Coronary artery (tissue), 2 donors: Measurements from ENCODE around the gene LEPROT.
A peak's percentile ranks its signal among the peaks of the same experiment; 100 is the strongest.

ENCODE experiments used
- DNase-seq: peaks from one replicate; pipeline ENCODE4 v3.0.0-alpha.2; 2017; ENCODE audit warnings: low spot score
- H3K27ac ChIP-seq, 2 donors: fragments of 200-600 bp; sonication (generic); one replicate each; pipeline ENCODE4 v1.5.1; 2016 to 2019
- H3K4me3 ChIP-seq: fragments of 200-600 bp; sonication (generic); 2 replicates; pipeline ENCODE4 v1.5.1; 2016; ENCODE audit warnings: mild to moderate bottlenecking, moderate library complexity
- TF ChIP-seq, protein P1 (sequence below): fragments of 200-600 bp; sonication (generic); IDR thresholded peaks from one replicate; pipeline ENCODE4 v1.5.1; 2019; ENCODE audit warnings: antibody characterized with exemption

Gene LEPROT

DNA sequence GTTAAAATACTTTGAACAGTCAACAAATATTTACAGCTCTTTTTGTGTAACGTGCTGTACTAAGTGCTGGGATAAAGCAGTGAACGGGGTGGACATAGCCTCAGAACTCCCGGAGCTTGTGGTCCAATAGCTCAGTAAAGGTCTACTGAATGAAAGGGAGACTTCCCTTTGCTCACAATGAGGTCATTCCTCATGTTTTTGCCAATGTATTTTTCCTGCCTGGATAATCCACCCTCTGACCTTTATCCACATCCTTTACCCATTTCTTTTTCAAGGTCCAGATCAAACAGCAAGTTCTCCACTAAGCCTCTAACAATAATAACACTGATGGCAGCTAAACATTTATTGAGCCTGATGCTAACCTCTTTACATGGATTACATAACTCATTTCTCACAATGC lies 55.9 kb downstream of the LEPROT start:
- TF ChIP-seq, protein P1, sequence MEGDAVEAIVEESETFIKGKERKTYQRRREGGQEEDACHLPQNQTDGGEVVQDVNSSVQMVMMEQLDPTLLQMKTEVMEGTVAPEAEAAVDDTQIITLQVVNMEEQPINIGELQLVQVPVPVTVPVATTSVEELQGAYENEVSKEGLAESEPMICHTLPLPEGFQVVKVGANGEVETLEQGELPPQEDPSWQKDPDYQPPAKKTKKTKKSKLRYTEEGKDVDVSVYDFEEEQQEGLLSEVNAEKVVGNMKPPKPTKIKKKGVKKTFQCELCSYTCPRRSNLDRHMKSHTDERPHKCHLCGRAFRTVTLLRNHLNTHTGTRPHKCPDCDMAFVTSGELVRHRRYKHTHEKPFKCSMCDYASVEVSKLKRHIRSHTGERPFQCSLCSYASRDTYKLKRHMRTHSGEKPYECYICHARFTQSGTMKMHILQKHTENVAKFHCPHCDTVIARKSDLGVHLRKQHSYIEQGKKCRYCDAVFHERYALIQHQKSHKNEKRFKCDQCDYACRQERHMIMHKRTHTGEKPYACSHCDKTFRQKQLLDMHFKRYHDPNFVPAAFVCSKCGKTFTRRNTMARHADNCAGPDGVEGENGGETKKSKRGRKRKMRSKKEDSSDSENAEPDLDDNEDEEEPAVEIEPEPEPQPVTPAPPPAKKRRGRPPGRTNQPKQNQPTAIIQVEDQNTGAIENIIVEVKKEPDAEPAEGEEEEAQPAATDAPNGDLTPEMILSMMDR, result no peak
- Histone ChIP-seq H3K27ac (no peak overlapping the region), H3K4me3 (no peak overlapping the region)
- DNase-seq, result no peak

DNA sequence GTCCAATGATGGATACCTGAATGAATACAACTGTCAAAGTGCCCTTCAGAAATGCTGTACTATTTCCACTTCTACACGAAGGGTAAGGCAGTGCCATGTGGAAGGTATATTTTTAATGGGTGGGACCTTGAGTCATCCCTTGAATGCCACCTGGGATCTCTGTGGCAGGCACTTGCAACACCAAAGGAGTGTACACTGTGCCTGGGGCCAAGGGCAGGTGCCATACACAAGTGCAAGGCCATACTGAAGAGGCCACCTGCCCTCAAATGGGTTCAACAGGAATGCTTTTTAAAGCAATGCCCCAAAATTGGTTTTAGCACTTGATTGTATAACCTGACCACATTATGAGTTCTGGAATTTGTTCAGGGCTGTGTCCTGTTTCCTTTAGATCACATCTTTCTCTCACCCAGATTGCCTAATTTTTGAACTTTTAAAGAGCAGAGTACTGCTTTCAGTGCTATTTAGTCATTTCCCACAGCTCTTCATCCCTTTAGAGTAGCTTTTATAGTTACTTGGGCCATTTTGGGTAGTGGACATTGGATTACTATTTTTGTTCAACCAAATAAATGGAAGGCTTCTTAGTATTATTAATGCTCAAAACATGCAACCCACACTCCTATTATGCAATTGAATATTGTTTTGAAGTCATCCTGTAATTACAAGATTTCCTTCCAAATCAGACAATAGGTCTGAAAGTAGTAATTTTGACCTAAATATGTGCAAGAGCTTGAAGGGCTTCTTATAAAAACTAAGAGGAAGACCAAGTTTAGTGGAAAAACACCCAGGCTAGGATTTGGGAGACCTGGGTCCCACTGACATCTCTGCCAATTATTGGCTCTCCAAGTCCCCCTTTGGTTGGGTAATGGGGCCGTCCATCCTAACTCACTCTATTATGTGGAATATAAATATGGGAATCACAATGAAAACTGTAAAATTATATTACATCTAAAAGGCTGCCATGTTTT lies 57.2 kb downstream of the LEPROT start:
- no peak for DNase-seq
- H3K27ac ChIP-seq, result peak overlapping the region in 1 of 2 donors; percentile 39
- TF ChIP-seq, protein P1, result no peak
- H3K4me3 ChIP-seq, result no peak overlapping the region

DNA sequence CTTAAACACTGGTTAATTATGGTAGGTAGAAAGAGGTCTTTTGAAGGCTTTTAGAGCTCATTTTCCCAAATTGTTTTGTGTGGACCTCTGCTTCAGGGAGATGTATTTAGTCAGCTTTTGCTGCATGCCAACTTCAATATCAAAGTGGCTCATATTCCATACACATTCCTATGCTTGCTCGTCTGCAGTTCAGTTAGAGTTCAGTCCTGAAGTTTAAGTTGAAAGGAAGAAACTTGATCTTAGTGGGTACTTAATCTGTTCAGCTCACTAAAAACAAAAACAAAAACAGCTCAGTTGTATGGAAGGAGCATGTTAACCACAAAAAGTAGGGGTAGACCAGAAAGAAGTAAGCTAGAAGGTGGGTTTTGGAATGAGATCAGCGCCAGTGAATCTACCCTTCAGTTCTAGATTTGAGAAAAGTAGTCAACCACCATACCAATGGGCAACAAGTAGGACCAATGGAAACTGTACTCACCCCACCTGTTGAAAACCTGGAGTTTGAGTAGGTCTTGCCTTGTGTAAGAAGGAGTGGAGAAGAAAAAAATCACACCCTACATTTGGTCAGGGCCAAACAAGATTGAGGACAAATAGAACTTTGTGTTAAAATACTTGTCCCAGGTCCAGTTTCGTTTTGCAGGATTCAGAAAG lies 58.0 kb downstream of the LEPROT start:
- TF ChIP-seq, protein P1, result no peak
- no peak overlapping the region for H3K27ac ChIP-seq
- no peak overlapping the region for H3K4me3 ChIP-seq
- DNase-seq, result no peak

DNA sequence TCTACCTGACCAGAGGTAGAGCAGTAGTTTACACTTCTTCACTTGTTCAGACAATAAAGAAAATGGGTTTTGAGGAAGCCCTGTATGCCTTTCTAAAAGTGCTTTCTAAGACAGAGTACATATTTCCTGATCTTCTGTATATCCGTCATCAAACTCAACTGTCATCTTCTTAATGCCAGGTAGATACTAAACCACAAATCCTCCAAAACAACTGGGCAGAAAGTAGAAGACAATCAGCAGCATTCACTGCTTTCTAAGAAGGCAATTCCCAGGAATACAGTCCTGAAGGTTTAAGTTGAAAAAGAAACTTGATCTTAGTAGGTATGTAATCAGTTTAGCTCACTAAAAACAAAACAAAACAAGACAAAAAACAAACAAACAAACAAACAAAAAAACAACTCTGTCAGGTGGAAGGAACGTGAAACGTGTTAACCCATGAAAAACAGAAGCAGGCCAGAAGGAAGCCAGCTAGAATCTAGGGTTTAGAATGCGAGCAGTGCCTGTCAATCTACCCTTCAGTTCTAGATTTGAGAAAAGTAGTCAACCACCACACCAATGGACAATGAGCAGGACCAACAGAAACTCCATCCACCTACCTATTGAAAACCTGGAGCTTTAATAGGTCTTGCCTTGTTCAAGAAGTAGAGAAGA lies 59.2 kb downstream of the LEPROT start:
- no peak for DNase-seq
- H3K27ac ChIP-seq, result no peak overlapping the region
- TF ChIP-seq, protein P1, result no peak
- H3K4me3 ChIP-seq, result no peak overlapping the region

DNA sequence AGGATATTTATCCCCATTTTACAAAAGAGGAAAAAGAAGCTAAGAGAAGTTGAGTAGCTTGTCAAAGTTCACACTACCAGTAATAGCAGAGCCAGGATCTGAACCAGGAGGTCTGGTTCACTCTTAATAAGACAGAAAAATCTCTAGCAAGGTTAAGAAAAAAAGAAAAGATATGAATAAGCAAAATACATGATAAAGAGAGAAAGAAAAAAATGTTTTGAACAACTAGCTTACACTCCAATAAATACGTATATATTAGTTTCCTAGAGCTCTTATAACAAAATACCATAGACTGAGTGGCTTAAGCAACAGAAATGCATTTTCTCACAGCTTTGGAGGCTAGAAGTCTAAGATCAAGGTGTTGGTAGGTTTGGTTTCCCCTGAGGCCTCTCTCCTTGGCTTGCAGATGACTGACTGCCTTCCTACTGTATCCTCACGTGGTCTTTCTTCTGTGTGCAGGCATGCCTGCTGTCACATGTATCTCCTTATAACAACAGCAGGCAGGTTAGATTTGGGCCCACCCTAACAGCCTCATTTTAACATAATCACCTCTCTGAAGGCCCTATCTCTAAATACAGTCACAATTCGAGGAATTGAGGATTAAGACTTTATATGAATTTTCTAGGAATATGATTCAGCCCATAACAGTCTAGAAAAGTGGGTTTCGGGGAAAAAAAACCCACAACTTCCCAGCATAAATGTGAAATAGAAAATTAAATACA lies 60.4 kb downstream of the LEPROT start:
- no peak for DNase-seq
- TF ChIP-seq, protein P1, result no peak
- no peak overlapping the region for H3K27ac ChIP-seq
- no peak overlapping the region for H3K4me3 ChIP-seq

DNA sequence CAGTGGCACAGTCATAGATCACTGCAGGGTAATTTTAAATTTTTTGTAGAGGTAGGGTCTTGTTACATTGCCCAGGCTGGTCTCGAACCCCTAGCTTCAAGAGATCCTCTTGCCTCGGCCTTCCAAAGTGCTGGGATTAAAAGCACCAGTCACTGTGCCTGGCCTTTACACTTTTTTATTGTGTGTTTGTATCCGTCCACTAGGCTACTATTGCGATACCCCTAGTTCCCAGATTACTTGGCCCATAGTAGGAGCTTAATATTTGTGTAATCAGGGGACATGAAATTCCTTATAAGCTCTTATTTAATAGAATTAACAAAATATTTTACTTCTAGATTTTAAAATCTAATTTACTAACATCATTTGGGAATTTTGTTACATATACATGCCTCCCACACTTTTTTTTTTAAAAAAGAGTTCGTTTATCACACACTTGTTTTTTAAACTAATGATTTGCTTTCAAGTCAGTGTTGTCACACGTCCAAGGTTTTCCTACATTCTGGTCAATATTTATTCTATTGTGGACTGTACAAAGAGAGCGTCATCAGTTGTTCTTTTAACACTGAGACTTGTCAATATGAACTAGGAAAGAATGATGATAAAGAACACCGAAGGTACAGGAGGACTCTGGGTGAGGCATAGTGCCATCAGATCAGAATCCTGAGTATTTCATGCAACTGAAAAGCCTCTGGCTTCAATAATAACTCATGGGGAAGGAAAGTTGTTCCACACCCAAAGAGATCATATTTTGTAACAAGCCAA lies 63.7 kb downstream of the LEPROT start:
- DNase-seq, result no peak
- TF ChIP-seq, protein P1, result no peak
- Histone ChIP-seq H3K27ac (no peak overlapping the region), H3K4me3 (no peak overlapping the region)
